Activated T-helper 1 cell treated with anti-CD3 and anti-CD28 coated beads, Interleukin-2, amount 50 U/mL, for 16 hours (primary cell): ENCODE measurements around the gene CDK6.

ENCODE experiments used
- DNase-seq, 2 donors: peaks; one replicate each; pipeline ENCODE4 v3.0.0-alpha.2; 2020; ENCODE audit warnings: low read depth in 1 of 2, low spot score in 1 of 2

Gene CDK6

DNA sequence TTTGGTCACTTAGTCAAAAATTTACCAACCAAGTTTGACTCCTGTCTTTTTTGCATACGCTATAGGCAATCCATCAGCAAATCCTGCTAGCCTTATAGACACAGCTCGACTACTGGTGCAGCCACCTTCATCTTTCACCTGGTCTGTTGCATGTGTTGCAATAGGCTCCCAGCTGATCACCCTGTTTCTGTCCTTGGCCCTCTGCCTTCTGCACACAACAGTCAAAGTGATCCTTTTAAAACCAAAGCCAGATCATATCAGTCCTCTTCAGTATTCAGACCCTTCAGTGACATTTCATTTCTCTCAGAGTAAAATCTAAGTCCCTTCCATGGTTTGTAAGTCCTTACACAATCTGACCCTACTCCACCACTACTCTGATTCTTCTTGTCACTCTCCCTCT is 10.9 kb upstream of the CDK6 start:
- DNase-seq, result no peak

DNA sequence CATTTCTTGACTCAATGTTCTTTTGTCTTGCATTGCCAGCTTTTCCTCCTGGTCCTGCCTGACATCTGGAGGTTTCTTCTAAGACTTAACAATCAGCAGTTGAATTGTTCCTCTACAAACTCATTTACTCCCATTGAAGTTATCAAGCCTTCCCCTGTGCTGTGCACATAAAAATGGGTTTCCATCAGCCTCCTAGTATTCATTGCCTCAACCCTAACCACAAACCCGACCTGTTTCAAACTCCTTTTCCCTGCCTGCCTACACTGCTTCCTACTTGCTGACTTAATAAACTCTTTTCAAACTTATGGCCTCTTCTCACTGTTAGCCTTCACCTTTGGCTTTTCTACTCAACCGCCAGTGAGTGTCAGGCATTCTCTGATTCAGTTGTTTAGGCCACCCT is 9.4 kb upstream of the CDK6 start:
- no peak for DNase-seq

DNA sequence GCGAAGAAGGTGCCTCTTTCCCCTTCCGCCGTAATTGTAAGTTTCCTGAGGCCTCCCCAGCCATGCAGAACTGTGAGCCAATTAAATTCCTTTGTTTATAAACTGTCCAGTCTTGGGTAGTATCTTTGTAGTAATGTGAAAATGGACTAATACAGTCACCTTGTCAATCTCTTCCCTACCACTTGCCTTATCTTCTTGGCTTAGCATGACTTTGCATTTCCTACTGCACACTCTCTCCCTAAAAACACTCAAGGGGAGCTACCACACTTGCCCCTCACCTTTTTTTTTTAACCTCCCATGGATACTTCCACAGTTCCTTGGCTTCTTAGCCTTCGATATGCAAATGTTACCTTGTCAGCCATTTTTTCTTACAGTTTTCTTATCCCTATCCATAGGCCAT is 7.4 kb upstream of the CDK6 start:
- no peak for DNase-seq

DNA sequence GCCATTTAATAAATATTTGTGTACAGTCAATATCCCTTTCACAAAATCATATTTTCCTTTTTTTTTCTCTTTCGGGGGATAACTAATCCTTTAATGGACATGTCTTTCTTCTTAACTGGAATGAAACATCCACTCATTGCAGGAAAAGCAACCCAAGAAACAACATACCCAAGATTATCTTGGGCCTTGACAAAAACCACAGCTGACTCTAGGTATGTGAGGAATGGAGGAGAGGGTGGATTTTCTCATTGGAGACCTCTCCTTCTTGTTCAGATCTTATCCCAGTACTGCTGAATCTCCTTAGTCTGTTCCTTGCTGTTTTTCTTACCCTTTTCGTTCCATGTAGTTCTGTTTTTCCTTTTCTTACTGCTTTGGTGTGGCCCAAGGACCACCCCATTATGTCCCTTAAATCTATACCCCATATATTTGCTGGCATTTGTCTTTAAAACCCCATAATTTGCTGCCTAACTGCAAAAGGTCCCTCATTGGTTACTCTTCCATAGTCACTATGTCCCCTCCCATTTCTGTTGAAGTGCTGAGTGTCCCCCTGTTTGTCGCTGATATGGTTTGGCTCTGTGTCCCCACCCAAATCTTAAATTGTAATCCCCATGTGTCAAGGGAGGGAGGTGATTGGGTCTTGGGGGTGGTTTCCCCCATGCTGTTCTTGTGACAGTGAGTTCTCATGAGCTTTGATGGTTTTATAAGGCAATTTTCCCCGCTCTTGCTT is 6.8 kb upstream of the CDK6 start:
- no peak for DNase-seq

DNA sequence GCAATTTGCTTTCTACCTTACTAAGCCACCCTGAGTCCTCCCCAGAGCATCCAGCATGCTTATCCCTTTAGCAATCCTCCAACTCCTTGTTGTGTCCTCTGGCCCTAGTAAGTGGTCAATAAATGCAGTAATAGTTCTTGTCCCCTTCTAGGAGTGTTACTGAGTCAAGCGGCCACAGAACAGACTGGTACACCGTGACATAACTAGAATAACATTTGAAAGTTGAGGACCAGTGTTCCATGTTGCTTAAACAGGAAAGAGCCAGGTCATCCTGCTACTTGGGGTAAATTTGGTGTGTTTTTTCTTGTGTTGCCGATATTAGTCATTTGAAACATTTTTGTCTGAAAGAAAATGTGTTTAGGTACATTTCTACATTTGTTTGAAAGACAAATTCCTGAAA is 4.8 kb upstream of the CDK6 start:
- DNase-seq, result no peak

DNA sequence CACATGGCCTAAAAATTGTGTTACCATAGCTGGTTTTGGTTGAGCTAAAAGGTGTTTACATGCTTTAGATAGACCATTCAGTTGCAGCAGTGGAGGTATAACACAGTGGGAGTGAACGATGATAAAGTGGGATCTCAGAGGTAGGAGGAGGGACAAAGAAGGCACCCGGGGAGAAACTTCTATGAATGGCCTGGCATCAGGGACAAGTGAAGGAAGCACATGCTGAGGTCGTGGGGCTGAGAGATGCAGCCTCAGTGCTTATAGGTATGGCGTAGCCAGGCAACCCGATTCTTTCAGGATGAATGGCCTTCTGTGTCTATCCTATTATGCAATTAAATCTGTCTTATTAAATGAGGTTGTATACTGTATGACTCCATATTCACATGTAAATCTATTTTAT is 3.9 kb upstream of the CDK6 start:
- no peak for DNase-seq

DNA sequence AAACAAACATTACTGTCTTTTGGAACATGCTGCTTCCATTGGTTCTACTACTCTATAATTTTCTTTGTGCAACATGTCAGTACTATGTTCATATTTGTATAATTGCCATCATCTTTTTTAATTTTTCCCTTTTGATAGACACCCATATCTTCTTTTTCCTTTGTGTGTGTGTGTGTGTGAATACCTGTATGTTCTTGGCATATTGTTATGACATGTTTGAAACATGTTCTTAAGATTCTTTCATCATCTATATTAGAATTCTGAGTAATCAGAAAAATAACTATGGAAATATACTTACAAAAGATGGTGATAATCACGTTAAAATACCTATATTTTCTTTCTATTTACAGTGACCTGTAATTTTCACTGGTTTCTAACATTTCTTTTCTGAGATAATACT is 3.5 kb upstream of the CDK6 start:
- DNase-seq, result no peak

DNA sequence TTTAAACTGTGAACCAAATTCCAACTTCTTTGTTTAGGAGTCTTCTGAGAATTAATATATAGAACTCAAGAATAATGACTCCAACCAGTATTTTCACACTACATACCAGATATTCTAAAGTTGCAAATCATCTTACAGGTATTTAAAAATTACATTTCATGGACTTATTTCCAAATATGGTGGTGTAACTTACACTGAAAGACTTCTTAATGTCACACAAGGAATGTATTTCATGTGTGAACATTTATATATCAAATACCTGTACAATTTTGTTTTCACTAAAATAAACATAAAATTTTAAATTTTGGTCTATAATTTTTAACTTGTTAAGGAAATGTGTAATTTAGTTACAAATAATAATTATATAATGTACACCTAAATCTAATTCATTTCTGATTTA is 2.6 kb upstream of the CDK6 start:
- DNase-seq, result no peak

DNA sequence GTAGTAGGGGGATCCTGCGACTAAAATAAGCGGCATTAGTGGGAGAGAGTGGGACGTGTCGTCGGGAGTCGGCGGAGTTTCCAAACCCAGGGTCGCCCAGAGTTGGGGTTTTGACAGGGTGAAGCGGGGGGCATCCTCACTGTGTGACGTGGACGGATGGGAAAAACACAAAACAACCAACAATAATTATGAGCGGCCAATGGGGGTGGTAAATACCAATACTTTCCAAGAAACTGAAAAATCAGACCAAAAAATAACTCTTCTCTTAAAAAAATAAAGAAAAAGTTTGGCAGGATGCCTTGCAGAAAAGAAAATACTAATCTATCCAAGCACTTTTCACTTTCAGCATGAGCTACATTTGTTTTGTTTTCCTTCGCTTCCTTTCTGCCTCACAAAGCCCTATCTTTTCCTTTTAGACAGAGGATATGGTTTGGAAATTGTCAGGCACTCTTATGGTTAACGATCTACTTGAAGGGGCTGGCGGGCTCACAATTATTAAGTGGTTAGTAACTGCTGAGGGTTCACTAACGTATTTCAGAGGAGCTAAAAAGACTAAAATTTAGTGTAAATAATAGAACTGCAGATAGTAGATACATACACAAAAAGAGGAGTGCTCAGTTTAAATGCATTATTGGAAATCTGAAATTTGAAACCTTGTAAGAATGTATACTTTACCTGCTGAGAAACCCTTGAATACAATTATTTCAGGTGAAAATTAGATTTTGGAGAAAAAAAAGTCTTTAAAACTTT is 802 bp upstream of the CDK6 start:
- DNase-seq, result no peak

DNA sequence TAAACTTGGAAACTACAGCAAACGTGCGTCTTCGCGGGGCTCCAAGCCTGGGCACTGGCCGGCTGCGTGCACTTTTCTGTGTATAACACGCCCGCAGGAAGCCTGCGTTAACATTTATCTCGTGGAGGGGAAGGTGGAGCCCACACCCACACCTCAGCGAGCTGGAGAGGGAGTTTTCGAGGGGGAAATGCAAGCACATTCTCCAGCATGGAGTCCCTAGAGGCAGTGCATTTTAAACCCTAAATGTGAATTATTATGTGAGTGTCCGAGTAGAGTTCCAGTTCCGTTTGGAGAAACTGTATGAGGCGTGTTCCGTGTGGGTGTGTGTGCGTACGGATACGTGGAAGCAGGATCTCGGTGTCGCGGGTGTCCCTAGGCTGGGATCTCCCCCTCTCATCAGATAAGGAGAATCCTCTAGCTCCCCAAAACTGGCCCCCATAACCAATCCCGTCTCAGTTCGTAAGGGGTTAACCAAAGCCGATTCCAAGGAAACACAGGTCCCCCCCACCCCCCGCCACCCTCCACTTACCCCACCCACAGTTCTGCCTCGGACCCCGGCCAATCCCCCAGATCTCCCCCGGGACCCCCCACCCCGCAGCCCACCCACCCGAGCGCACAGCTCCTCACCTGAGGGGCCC is 403 bp downstream of the CDK6 start:
- peak in 1 of 2 donors; percentile 28 for DNase-seq

DNA sequence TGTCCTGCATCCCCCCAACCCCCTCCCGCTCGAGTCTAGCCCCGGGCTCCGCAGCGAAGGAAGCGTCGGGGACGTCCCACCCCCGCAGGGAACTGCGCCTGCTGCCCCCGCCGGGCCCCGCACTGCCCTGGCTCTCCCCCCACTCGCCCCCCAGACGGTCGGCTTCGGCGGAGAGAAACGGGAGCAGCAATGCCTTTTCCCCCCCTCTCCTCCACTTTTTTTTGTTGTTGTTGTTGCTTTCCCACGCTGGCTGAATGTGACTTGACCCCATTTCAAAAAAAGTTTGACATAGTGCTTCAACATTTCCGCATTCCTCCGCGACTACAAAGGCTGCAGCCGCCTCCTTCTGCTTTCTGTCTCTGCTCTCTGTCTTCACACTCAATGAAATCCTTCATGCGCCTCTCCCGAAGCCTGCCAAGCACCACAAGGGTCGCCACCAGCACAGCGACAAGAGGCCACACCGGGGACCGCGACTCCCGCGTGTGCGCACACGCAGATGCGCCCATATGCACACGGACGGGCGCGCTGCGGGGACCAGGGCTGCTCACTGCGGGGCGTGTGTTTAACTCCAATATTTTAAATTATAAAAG is 1.0 kb downstream of the CDK6 start:
- peak; percentile 17 to 30 for DNase-seq

DNA sequence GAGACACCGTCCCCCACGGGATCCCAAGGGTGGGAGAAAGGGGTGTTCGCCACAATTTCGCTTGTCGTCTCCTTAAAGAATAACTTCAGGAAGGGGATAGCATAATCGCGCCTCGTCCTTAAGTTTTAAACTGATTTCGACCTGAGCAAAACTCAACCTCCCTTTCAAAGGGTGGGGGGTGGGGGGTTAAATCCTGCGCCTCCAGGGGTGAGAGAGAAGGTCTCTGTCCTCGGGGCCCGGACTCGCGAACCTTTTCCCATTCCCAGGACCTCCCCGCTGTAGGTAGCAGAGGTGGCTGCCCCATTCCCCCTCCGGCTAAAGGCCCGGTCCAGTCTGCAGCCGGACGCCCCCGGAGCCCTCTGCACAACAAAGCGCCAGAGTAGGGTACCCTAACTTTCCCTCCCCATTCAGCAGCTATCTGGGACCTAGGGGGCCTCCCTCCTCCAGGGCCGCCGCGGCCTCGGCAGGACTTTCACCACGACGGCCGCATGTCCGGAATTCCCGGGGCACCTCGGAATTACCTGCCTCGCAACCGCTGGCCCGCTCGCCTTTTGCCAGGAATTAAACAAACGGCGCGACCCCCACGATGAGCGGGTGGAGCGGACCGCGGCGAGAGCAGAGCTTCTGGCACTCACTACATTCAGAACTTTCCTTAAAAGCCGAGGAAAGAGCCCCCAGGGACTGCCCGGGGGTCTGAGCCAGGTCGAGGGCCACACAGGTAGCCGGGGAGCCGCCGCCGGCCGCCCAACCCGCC is 1.7 kb downstream of the CDK6 start:
- DNase-seq, result no peak

DNA sequence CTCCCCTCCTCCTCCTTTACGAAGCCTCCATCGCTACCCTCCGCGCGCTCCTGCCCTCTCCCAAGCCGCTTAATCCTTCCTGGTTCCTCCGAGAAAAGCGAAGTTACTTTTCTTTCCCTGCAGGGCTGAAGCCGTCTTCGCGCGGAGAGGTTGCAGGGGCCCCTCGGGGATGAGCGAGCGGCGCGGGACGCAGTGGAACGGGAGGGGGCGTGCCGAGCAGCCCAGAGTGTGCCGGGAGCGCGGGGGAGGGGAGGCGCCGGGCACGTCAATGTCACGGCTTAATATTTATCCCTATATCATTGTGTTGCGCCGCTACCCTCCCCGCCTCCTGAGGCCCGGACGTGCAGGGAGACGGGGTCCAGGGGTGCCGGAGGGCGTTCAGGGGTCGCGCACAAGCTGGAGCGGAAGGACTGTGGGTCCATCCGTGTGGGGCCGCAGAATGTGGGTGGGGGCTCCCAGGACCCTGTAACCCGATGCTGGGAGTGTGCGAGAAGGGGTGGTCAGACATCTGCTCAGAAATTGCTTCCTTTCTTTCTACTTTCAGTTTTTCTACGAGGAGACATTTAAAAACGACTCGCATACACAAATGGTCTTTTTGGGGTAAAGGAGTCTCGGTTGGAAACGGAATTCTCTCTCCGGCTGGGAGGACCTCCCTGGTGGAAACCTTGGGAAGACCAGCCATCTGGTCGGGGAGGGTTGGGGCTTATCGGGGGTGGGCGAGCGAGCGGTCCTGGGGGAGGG is 2.4 kb downstream of the CDK6 start:
- DNase-seq, result peak; percentile 49 to 67

DNA sequence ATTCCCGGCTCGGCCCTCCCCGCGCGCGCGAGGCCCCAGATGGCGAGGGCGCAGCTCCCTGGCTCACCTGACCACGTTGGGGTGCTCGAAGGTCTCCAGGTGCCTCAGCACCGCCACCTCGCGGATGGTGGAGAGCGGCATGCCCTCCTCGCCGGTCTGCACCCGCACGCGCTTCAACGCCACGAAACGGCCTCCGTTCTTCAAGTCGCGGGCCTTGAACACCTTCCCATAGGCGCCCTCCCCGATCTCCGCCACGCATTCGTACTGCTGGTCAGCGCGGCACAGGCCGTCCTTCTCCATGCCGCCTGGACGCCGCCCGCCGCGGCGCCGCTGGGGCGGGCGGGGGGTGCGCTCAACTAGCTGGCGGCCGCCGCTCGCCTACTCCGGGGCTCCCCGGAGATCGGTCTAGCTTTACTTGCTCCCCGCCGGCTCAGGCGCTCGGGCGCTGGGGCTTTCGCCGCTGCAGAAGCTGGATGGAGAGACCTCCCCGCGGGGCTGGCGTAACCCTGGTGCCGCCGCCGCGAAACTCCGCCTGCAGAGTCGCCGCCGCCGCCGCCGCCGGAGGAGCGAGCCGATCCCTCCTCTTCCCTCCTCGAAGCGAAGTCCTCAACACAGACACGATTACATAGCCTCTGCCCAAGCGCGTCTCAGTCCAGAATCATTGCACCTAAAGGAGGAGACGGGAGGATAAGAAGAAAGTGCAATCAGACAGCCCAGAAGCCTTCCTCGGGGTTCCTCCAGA is 3.2 kb downstream of the CDK6 start:
- DNase-seq, result peak; percentile 77 to 78

DNA sequence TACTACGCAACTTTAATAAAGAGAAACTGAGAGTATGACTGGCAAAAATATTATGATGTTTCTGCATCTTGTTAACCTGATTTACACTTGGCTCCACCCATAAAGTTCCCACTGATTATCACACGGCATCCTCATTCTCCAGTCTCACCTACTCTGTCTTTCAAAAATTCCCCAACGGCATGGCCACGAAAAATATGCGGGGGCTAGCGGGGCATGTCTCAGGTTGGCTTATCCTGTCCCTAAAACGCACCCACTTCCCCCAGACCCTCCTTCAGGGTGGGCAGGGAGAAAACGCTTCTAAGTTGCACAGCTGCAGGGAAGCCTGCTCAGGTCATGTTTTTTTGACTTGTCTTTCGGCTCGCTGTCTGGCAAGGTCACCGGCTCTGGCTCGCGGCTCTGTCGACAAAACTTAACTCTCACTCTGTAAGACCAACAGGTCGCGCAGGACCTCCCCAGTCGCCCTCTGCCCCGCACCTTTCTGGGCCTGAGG is 3.8 kb downstream of the CDK6 start:
- DNase-seq, result no peak

DNA sequence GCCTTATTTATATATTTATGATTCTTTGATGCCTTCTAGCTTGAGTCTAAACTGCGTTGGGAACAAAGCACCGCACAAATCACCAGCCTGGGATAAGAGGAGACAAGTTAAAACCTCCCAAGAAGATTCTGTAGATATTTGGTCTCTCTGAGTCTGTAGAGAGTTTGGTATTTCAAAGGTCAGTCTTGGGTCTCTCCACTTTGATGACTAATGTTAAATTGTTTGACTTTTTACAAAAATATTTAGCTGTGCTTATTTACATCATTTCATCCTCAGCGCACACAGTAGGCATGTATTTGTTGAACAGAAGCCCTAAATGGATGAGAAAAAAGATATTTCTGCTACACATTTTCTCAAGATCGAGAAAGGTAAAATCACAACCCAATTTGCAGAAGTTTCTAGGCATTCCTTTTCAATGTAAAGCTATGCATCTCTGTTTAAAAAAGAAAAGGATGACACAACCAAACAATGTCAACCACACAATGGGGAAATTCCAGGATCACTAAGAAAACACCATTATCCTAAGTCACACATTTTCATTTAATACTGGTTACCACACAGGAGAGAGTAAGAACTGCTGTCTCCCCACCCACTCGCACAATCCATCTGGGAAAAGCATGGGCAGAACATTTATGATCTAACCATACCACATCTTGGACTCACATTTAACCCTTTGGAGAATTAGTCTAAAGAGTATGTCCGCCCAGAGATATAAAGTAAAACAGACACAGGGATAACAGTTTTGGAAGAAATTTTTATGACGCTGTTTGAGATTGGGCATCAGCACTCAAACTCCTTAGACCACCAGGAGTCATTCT is 4.4 kb downstream of the CDK6 start:
- DNase-seq, result no peak

DNA sequence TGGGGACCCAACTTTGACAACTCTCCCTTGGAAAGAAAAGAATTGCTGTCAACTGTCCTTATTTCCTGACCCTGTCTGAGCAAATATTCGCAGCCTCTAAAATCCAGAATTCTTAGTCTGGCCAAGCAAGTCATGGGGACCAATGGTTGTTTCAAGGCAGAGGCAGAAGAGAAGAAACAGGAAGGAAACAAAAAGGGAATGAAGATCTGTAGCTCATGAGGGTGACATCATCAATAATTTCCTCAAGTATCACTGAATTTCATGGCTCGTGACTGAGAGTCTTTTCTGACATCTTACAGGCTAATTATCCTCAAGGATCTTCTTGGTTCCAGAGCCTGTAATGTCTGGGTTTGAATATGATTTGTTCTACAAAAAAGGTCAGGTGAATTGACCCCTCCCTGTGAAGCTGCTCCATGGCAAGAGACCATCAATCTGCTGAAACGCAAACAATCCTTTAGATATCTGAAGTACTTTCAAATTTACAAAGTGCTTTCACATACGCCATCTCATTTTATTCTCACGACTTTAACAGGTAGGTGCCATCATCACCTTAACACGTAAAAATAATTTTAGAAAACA is 5.8 kb downstream of the CDK6 start:
- no peak for DNase-seq

DNA sequence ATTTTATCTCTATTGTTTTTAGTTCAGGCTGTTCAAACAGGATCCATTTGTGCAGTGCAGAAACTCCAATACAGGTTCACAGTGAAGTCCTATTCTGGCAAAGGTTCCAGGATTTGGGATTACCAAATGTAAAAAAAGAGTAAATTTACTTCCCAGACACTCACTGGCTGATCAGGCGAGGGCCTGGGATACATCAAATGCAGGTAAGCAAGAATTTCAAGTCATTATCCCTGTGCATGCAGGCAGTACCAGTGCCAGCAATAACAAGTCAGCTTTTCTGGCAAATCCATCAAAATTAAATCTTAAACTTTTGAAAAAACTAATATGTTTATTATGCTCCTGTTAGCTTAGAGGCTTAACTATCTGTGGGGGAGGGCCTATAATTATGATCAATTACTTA is 6.3 kb downstream of the CDK6 start:
- DNase-seq, result no peak
